Caco-2 (cell line): ENCODE data around the gene VPS50. TPM values are rescaled to one million over a fixed set of nuclear protein-coding genes. Genes with fewer than 3 reads are reported as not detected.

Experiments used
- BruUV-seq: library from RNA; stranded (reverse); fragments of 400-500 nt; replicated peaks from 2 replicates; lab custom pipeline; 2021; lab: Mats Ljungman, UMichigan
- CTCF ChIA-PET: fragments of 300-600 bp; sonication (Branson Sonifier 250); formaldehyde crosslinking; loops from one replicate; lab custom pipeline; 2022; ENCODE audit warnings: antibody characterized with exemption; lab: Charles Lee
- POLR2A ChIA-PET: fragments of 300-600 bp; sonication (Branson Sonifier 250); formaldehyde crosslinking; loops from one replicate; lab custom pipeline; 2022; ENCODE audit warnings: antibody characterized with exemption; lab: Charles Lee
- DNase-seq, 2 experiments: peaks; one replicate each; pipeline versions ENCODE4 v3.0.0 to v3.0.0-alpha.2; 2020 to 2022
- H3K27me3 ChIP-seq: replicated peaks from 2 replicates; pipeline ENCODE4 v1.6.0; 2011; ENCODE audit warnings: low read length; ENCODE audit not compliant: control insufficient read depth, insufficient read depth
- H3K36me3 ChIP-seq: 2 replicates; pipeline ENCODE4 v1.5.1; 2011; ENCODE audit warnings: low read length; ENCODE audit not compliant: control insufficient read depth, insufficient read depth
- H3K4me1 ChIP-seq: fragments of 250-450 bp; sonication (Bioruptor Pico); 2 replicates; pipeline ENCODE4 v1.5.1; 2020; ENCODE audit warnings: mild to moderate bottlenecking
- H3K4me3 ChIP-seq: 2 replicates; pipeline ENCODE4 v1.5.1; 2011; ENCODE audit warnings: low read depth, mild to moderate bottlenecking, control low read depth, low read length
- H3K9me3 ChIP-seq: fragments of 250-450 bp; sonication (Bioruptor Pico); 2 replicates; pipeline ENCODE4 v1.5.1; 2020; ENCODE audit warnings: mild to moderate bottlenecking, moderate library complexity
- H3K27ac Mint-ChIP-seq: one replicate; pipeline ENCODE4 v1.8.0; 2022; ENCODE audit warnings: mixed read lengths; ENCODE audit not compliant: unreplicated experiment
- H3K27me3 Mint-ChIP-seq: one replicate; pipeline ENCODE4 v1.8.0; 2022; ENCODE audit warnings: mixed read lengths; ENCODE audit not compliant: insufficient read depth, unreplicated experiment
- H3K36me3 Mint-ChIP-seq: one replicate; pipeline ENCODE4 v1.8.0; 2022; ENCODE audit warnings: mild to moderate bottlenecking, mixed read lengths; ENCODE audit not compliant: insufficient read depth, unreplicated experiment
- H3K4me1 Mint-ChIP-seq: one replicate; pipeline ENCODE4 v1.8.0; 2022; ENCODE audit warnings: low read depth, mixed read lengths; ENCODE audit not compliant: unreplicated experiment
- H3K4me3 Mint-ChIP-seq: one replicate; pipeline ENCODE4 v1.8.0; 2022; ENCODE audit warnings: mild to moderate bottlenecking, moderate library complexity, mixed read lengths; ENCODE audit not compliant: unreplicated experiment
- H3K9me3 Mint-ChIP-seq: one replicate; pipeline ENCODE4 v1.8.0; 2022; ENCODE audit warnings: mixed read lengths; ENCODE audit not compliant: unreplicated experiment
- CTCF ChIP-seq, 2 experiments: fragments of 200-600 bp in 1 of 2; IDR thresholded peaks; 1 replicate in 1 of 2; 2 replicates in 1 of 2; pipeline versions ENCODE4 v1.5.1 to v1.8.0; 2011 to 2022; ENCODE audit warnings: antibody characterized with exemption in 1 of 2, control low read depth in 1 of 2, inconsistent platforms in 1 of 2, low read depth in 1 of 2, low read length in 1 of 2, mild to moderate bottlenecking in 1 of 2, moderate library complexity in 1 of 2; ENCODE audit not compliant: insufficient read depth in 1 of 2, severe bottlenecking in 1 of 2, unreplicated experiment in 1 of 2
- intact Hi-C: fragments of 100-400 bp; cut with micrococcal nuclease; formaldehyde crosslinking; loops from one replicate; pipeline ENCODE4 v1.10.0; 2022; ENCODE audit not compliant: unreplicated experiment
- total RNA-seq: library from RNA; stranded (reverse); gene quantifications from 2 replicates; pipeline ENCODE4 v1.2.3, GENCODE V29; 2022

The VPS50 gene
- total RNA-seq, 1 experiment from 2014 or later: 40.3 TPM

GRCh38 chr7:93239824-93240223 is 7.7 kb downstream of the VPS50 start:
- no peak overlapping the region for H3K27ac Mint-ChIP-seq
- no peaks in the 10 kb centered on the region for H3K36me3 Mint-ChIP-seq
- Histone ChIP-seq H3K27me3 (no peaks in the 10 kb centered on the region), H3K36me3 (no peaks in the 10 kb centered on the region), H3K4me3 (no peak overlapping the region), H3K9me3 (no peaks in the 10 kb centered on the region), H3K4me1 (no peaks in the 10 kb centered on the region)
- H3K27me3 Mint-ChIP-seq: no peaks in the 10 kb centered on the region
- ChIA-PET CTCF (no interaction called here), POLR2A (no interaction called here)
- TF ChIP-seq CTCF (IDR thresholded peaks at IDR 0.05; ENCODE audit: insufficient read depth in 1 of 2, low read depth in 1 of 2, low read length in 1 of 2, severe bottlenecking in 1 of 2, unreplicated experiment in 1 of 2): no peak
- no TSS peak for BruUV-seq
- intact Hi-C loops: loop anchor here (10.0 kb wide), 1 partner anchor 385 kb away; no protein-coding TSS in a partner anchor
- no peak overlapping the region for H3K4me3 Mint-ChIP-seq
- no peak for DNase-seq
- H3K9me3 Mint-ChIP-seq: no peaks in the 10 kb centered on the region
- H3K4me1 Mint-ChIP-seq: no peaks in the 10 kb centered on the region

- BruUV-seq: no TSS peak
- no peaks in the 10 kb centered on the region for H3K36me3 ChIP-seq
- no peak for TF ChIP-seq CTCF (IDR thresholded peaks at IDR 0.05; ENCODE audit: insufficient read depth in 1 of 2, low read depth in 1 of 2, low read length in 1 of 2, severe bottlenecking in 1 of 2, unreplicated experiment in 1 of 2)
- intact Hi-C loops: loop anchor here (10.0 kb wide), 1 partner anchor 383 kb away; no protein-coding TSS in a partner anchor
- H3K4me1 ChIP-seq: no peaks in the 10 kb centered on the region
- no peaks in the 10 kb centered on the region for H3K27me3 ChIP-seq
- no peak overlapping the region for H3K4me3 ChIP-seq
- H3K27me3 Mint-ChIP-seq: no peaks in the 10 kb centered on the region
- H3K9me3 ChIP-seq: no peaks in the 10 kb centered on the region
- H3K4me1 Mint-ChIP-seq: peaks cover 6% of the 10 kb centered on the region
- CTCF ChIA-PET: interaction anchor here (1.0 kb wide), 1 partner anchor 10 kb away, joined by 3 read pairs; the partner anchor contains the start of gene VPS50
- no peak overlapping the region for H3K27ac Mint-ChIP-seq
- no peaks in the 10 kb centered on the region for H3K36me3 Mint-ChIP-seq
- H3K9me3 Mint-ChIP-seq: no peaks in the 10 kb centered on the region
- POLR2A ChIA-PET: no interaction called here
- DNase-seq: no peak
- no peak overlapping the region for H3K4me3 Mint-ChIP-seq
Measured at GRCh38 chr7:93242106-93242505, 9.9 kb downstream of the VPS50 start.

- H3K27me3 ChIP-seq: no peaks in the 10 kb centered on the region
- peak in 1 of 2 experiments; percentile 51 for TF ChIP-seq CTCF (IDR thresholded peaks at IDR 0.05; ENCODE audit: insufficient read depth in 1 of 2, low read depth in 1 of 2, low read length in 1 of 2, severe bottlenecking in 1 of 2, unreplicated experiment in 1 of 2)
- H3K36me3 ChIP-seq: no peaks in the 10 kb centered on the region
- no peaks in the 10 kb centered on the region for H3K9me3 ChIP-seq
- H3K4me3 ChIP-seq: no peak overlapping the region
- H3K4me1 Mint-ChIP-seq: peaks cover 21% of the 10 kb centered on the region
- no peaks in the 10 kb centered on the region for H3K36me3 Mint-ChIP-seq
- no peaks in the 10 kb centered on the region for H3K27me3 Mint-ChIP-seq
- intact Hi-C loops: loop anchor here (1.0 to 10.0 kb wide), 5 partner anchors 129 to 842 kb away; no protein-coding TSS in a partner anchor
- H3K27ac Mint-ChIP-seq: no peak overlapping the region
- H3K9me3 Mint-ChIP-seq: no peaks in the 10 kb centered on the region
- DNase-seq: peak in 1 of 2 experiments; percentile 24
- no peak overlapping the region for H3K4me3 Mint-ChIP-seq
- no TSS peak for BruUV-seq
- H3K4me1 ChIP-seq: peaks cover 10% of the 10 kb centered on the region; the same call in 1 of the 2 replicates
- POLR2A ChIA-PET: no interaction called here
- CTCF ChIA-PET: interaction anchor here (0.5 to 1.8 kb wide), 4 partner anchors 60 to 305 kb away, joined by 3 to 7 read pairs (median 4); no protein-coding TSS in a partner anchor
Measured at GRCh38 chr7:93245525-93246432, 13.6 kb downstream of the VPS50 start.
